Measurements from ENCODE around the gene SYNPO. TPM values are rescaled to one million over a fixed set of nuclear protein-coding genes. Genes with fewer than 3 reads are reported as not detected.

The SYNPO gene
- total RNA-seq, 1 experiment from 2014 or later: not detected

- H3K9ac ChIP-seq (ENCODE audit: low read length): no peak overlapping the region
- H2AFZ ChIP-seq (ENCODE audit: low read length): no peak overlapping the region
- no peak overlapping the region for H3K27ac ChIP-seq (ENCODE audit: low read length)
- no peak for DNase-seq
- H3K9me2 ChIP-seq (replicated peaks; ENCODE audit: insufficient read depth, low read length): no peaks in the 10 kb centered on the region
- no peaks in the 10 kb centered on the region for H3K9me3 ChIP-seq (ENCODE audit: low read length)
- H3K4me2 ChIP-seq (ENCODE audit: low read depth, low read length, poor library complexity, severe bottlenecking): no peak overlapping the region
- H3K79me2 ChIP-seq (ENCODE audit: low read length): no peaks in the 10 kb centered on the region
- H4K20me1 ChIP-seq (ENCODE audit: insufficient read depth, low read depth, low read length): no peaks in the 10 kb centered on the region
- peaks cover 11% of the 10 kb centered on the region for H3K4me1 ChIP-seq (ENCODE audit: low read length)
- H3K27me3 ChIP-seq (ENCODE audit: low read length): no peaks in the 10 kb centered on the region
- no peak overlapping the region for H3K4me3 ChIP-seq (ENCODE audit: low read length)
- no peaks in the 10 kb centered on the region for H3K36me3 ChIP-seq (ENCODE audit: insufficient read depth, low read length)
Observed at GRCh38 chr5:150651924-150652671, 11.6 kb downstream of the SYNPO start.

- no peaks in the 10 kb centered on the region for H4K20me1 ChIP-seq (ENCODE audit: insufficient read depth, low read depth, low read length)
- no peaks in the 10 kb centered on the region for H3K9me2 ChIP-seq (replicated peaks; ENCODE audit: insufficient read depth, low read length)
- no peaks in the 10 kb centered on the region for H3K36me3 ChIP-seq (ENCODE audit: insufficient read depth, low read length)
- DNase-seq: no peak
- no peak overlapping the region for H3K4me2 ChIP-seq (ENCODE audit: low read depth, low read length, poor library complexity, severe bottlenecking)
- no peaks in the 10 kb centered on the region for H3K79me2 ChIP-seq (ENCODE audit: low read length)
- H3K27ac ChIP-seq (ENCODE audit: low read length): no peak overlapping the region
- H3K9me3 ChIP-seq (ENCODE audit: low read length): no peaks in the 10 kb centered on the region
- H3K27me3 ChIP-seq (ENCODE audit: low read length): no peaks in the 10 kb centered on the region
- peaks cover 13% of the 10 kb centered on the region for H3K4me1 ChIP-seq (ENCODE audit: low read length)
- H3K9ac ChIP-seq (ENCODE audit: low read length): no peak overlapping the region
- H3K4me3 ChIP-seq (ENCODE audit: low read length): no peak overlapping the region
- no peak overlapping the region for H2AFZ ChIP-seq (ENCODE audit: low read length)
Observed at GRCh38 chr5:150653145-150653761, 12.8 kb downstream of the SYNPO start.

GRCh38 chr5:150653762-150654556 lies 13.5 kb downstream of the SYNPO start:
- H4K20me1 ChIP-seq (ENCODE audit: insufficient read depth, low read depth, low read length): no peaks in the 10 kb centered on the region
- H3K36me3 ChIP-seq (ENCODE audit: insufficient read depth, low read length): no peaks in the 10 kb centered on the region
- H3K9me3 ChIP-seq (ENCODE audit: low read length): no peaks in the 10 kb centered on the region
- peak; percentile 42 for DNase-seq
- H3K4me3 ChIP-seq (ENCODE audit: low read length): no peak overlapping the region
- no peak overlapping the region for H3K27ac ChIP-seq (ENCODE audit: low read length)
- H2AFZ ChIP-seq (ENCODE audit: low read length): no peak overlapping the region
- H3K4me2 ChIP-seq (ENCODE audit: low read depth, low read length, poor library complexity, severe bottlenecking): no peak overlapping the region
- H3K79me2 ChIP-seq (ENCODE audit: low read length): no peaks in the 10 kb centered on the region
- no peaks in the 10 kb centered on the region for H3K27me3 ChIP-seq (ENCODE audit: low read length)
- H3K9me2 ChIP-seq (replicated peaks; ENCODE audit: insufficient read depth, low read length): no peaks in the 10 kb centered on the region
- H3K4me1 ChIP-seq (ENCODE audit: low read length): peaks cover 13% of the 10 kb centered on the region
- no peak overlapping the region for H3K9ac ChIP-seq (ENCODE audit: low read length)

- Histone ChIP-seq H3K36me3 (ENCODE audit: insufficient read depth, low read length) (no peaks in the 10 kb centered on the region), H4K20me1 (ENCODE audit: insufficient read depth, low read depth, low read length) (no peaks in the 10 kb centered on the region), H3K27ac (ENCODE audit: low read length) (no peak overlapping the region), H3K9me3 (ENCODE audit: low read length) (no peaks in the 10 kb centered on the region), H3K4me2 (ENCODE audit: low read depth, low read length, poor library complexity, severe bottlenecking) (no peak overlapping the region), H3K27me3 (ENCODE audit: low read length) (no peaks in the 10 kb centered on the region), H3K4me3 (ENCODE audit: low read length) (no peak overlapping the region), H3K9ac (ENCODE audit: low read length) (no peak overlapping the region), H3K4me1 (ENCODE audit: low read length) (peaks cover 13% of the 10 kb centered on the region), H2AFZ (ENCODE audit: low read length) (no peak overlapping the region), H3K9me2 (replicated peaks; ENCODE audit: insufficient read depth, low read length) (no peaks in the 10 kb centered on the region), H3K79me2 (ENCODE audit: low read length) (no peaks in the 10 kb centered on the region)
- DNase-seq: no peak
Observed at GRCh38 chr5:150655221-150655620, 14.8 kb downstream of the SYNPO start.

GRCh38 chr5:150656191-150657132 lies 16.0 kb downstream of the SYNPO start:
- no peak overlapping the region for H3K27ac ChIP-seq (ENCODE audit: low read length)
- no peaks in the 10 kb centered on the region for H3K36me3 ChIP-seq (ENCODE audit: insufficient read depth, low read length)
- H3K9ac ChIP-seq (ENCODE audit: low read length): peak overlapping the region; percentile 76
- H3K9me2 ChIP-seq (replicated peaks; ENCODE audit: insufficient read depth, low read length): no peaks in the 10 kb centered on the region
- H3K4me1 ChIP-seq (ENCODE audit: low read length): peaks cover 13% of the 10 kb centered on the region
- H4K20me1 ChIP-seq (ENCODE audit: insufficient read depth, low read depth, low read length): no peaks in the 10 kb centered on the region
- H3K79me2 ChIP-seq (ENCODE audit: low read length): no peaks in the 10 kb centered on the region
- peak overlapping the region; percentile 90 for H3K4me2 ChIP-seq (ENCODE audit: low read depth, low read length, poor library complexity, severe bottlenecking)
- peak; percentile 88 for DNase-seq
- H3K9me3 ChIP-seq (ENCODE audit: low read length): no peaks in the 10 kb centered on the region
- H3K27me3 ChIP-seq (ENCODE audit: low read length): no peaks in the 10 kb centered on the region
- peak overlapping the region; percentile 98 for H2AFZ ChIP-seq (ENCODE audit: low read length)
- H3K4me3 ChIP-seq (ENCODE audit: low read length): peak overlapping the region; percentile 69

GRCh38 chr5:150658121-150658520 lies 17.7 kb downstream of the SYNPO start:
- H3K9me3 ChIP-seq (ENCODE audit: low read length): no peaks in the 10 kb centered on the region
- DNase-seq: no peak
- no peaks in the 10 kb centered on the region for H3K27me3 ChIP-seq (ENCODE audit: low read length)
- no peaks in the 10 kb centered on the region for H3K36me3 ChIP-seq (ENCODE audit: insufficient read depth, low read length)
- H4K20me1 ChIP-seq (ENCODE audit: insufficient read depth, low read depth, low read length): no peaks in the 10 kb centered on the region
- no peaks in the 10 kb centered on the region for H3K79me2 ChIP-seq (ENCODE audit: low read length)
- no peak overlapping the region for H3K4me2 ChIP-seq (ENCODE audit: low read depth, low read length, poor library complexity, severe bottlenecking)
- no peak overlapping the region for H3K9ac ChIP-seq (ENCODE audit: low read length)
- peaks cover 13% of the 10 kb centered on the region for H3K4me1 ChIP-seq (ENCODE audit: low read length)
- H3K27ac ChIP-seq (ENCODE audit: low read length): no peak overlapping the region
- no peak overlapping the region for H2AFZ ChIP-seq (ENCODE audit: low read length)
- H3K9me2 ChIP-seq (replicated peaks; ENCODE audit: insufficient read depth, low read length): no peaks in the 10 kb centered on the region
- H3K4me3 ChIP-seq (ENCODE audit: low read length): no peak overlapping the region

- Histone ChIP-seq H3K9me3 (ENCODE audit: low read length) (no peaks in the 10 kb centered on the region), H3K4me1 (ENCODE audit: low read length) (peaks cover 13% of the 10 kb centered on the region), H3K27ac (ENCODE audit: low read length) (no peak overlapping the region), H3K9me2 (replicated peaks; ENCODE audit: insufficient read depth, low read length) (no peaks in the 10 kb centered on the region), H3K9ac (ENCODE audit: low read length) (no peak overlapping the region), H3K4me2 (ENCODE audit: low read depth, low read length, poor library complexity, severe bottlenecking) (no peak overlapping the region), H3K79me2 (ENCODE audit: low read length) (no peaks in the 10 kb centered on the region), H4K20me1 (ENCODE audit: insufficient read depth, low read depth, low read length) (no peaks in the 10 kb centered on the region), H2AFZ (ENCODE audit: low read length) (no peak overlapping the region), H3K27me3 (ENCODE audit: low read length) (no peaks in the 10 kb centered on the region), H3K36me3 (ENCODE audit: insufficient read depth, low read length) (no peaks in the 10 kb centered on the region), H3K4me3 (ENCODE audit: low read length) (no peak overlapping the region)
- no peak for DNase-seq
Observed at GRCh38 chr5:150658699-150659265, 18.3 kb downstream of the SYNPO start.

Measured in Karpas-422 (cell line).